ENCODE data around the gene MICAL2. TPM values are rescaled to one million over a fixed set of nuclear protein-coding genes. Genes with fewer than 3 reads are reported as not detected.
A peak's percentile ranks its signal among the peaks of the same experiment; 100 is the strongest.

Gene MICAL2
- total RNA-seq, 4 donors from 2014 or later: 195 to 499 (median 259) TPM

GRCh38 chr11:12241401-12241800 is 131.0 kb downstream of the MICAL2 start:
- DNase-seq (ENCODE audit: extremely low spot score): no peak
- Histone ChIP-seq H3K4me3 (no peak overlapping the region), H3K9me3 (no peaks in the 10 kb centered on the region), H3K36me3 (peaks cover 0 to 76% (median 42%) of the 10 kb centered on the region in 4 donors), H3K4me1 (peaks cover 31 to 98% (median 96%) of the 10 kb centered on the region in 4 donors), H3K27me3 (no peaks in the 10 kb centered on the region), H3K27ac (replicated peaks in 1 of 4) (peak overlapping the region; percentile 55 to 89 (median 88))
- TF ChIP-seq EP300 (IDR thresholded peaks at IDR 0.05) (no peak), POLR2AphosphoS5 (IDR thresholded peaks at IDR 0.05) (no peak), CTCF (IDR thresholded peaks at IDR 0.05) (no peak), POLR2A (IDR thresholded peaks at IDR 0.05; ENCODE audit: low read depth) (no peak)
- 96% methylated on average over 7 of the region's 7 CpGs for WGBS
- intact Hi-C loops (cut with DNase I): no loop called here

- intact Hi-C loops (cut with DNase I): no loop called here
- no peak for DNase-seq (ENCODE audit: extremely low spot score)
- H3K4me3 ChIP-seq: no peak overlapping the region
- no peaks in the 10 kb centered on the region for H3K9me3 ChIP-seq
- H3K4me1 ChIP-seq: peaks cover 27 to 97% (median 95%) of the 10 kb centered on the region in 4 donors
- H3K27ac ChIP-seq (replicated peaks in 1 of 4): peak overlapping the region; percentile 55 to 89 (median 88)
- no peaks in the 10 kb centered on the region for H3K27me3 ChIP-seq
- TF ChIP-seq POLR2A (IDR thresholded peaks at IDR 0.05; ENCODE audit: low read depth): no peak
- no peak for TF ChIP-seq POLR2AphosphoS5 (IDR thresholded peaks at IDR 0.05)
- no peak for TF ChIP-seq EP300 (IDR thresholded peaks at IDR 0.05)
- TF ChIP-seq CTCF (IDR thresholded peaks at IDR 0.05): no peak
- H3K36me3 ChIP-seq: peaks cover 0 to 73% (median 42%) of the 10 kb centered on the region in 4 donors
- 77% methylated on average over 12 of the region's 14 CpGs for WGBS
Observed at GRCh38 chr11:12241971-12242672, 131.7 kb downstream of the MICAL2 start.

- Histone ChIP-seq H3K4me3 (no peak overlapping the region), H3K27me3 (no peaks in the 10 kb centered on the region), H3K36me3 (peaks cover 0 to 67% (median 42%) of the 10 kb centered on the region in 4 donors), H3K27ac (replicated peaks in 1 of 4) (peak overlapping the region; percentile 55 to 89 (median 88)), H3K9me3 (no peaks in the 10 kb centered on the region), H3K4me1 (peaks cover 33 to 98% (median 95%) of the 10 kb centered on the region in 4 donors)
- TF ChIP-seq POLR2AphosphoS5 (IDR thresholded peaks at IDR 0.05) (no peak), POLR2A (IDR thresholded peaks at IDR 0.05; ENCODE audit: low read depth) (no peak), CTCF (IDR thresholded peaks at IDR 0.05) (no peak), EP300 (IDR thresholded peaks at IDR 0.05) (no peak)
- 78% methylated on average over 2 of the region's 2 CpGs for WGBS
- intact Hi-C loops (cut with DNase I): no loop called here
- DNase-seq (ENCODE audit: extremely low spot score): no peak
Observed at GRCh38 chr11:12242966-12243365, 132.6 kb downstream of the MICAL2 start.

GRCh38 chr11:12243486-12243885 is 133.1 kb downstream of the MICAL2 start:
- DNase-seq (ENCODE audit: extremely low spot score): no peak
- TF ChIP-seq POLR2A (IDR thresholded peaks at IDR 0.05; ENCODE audit: low read depth) (no peak), POLR2AphosphoS5 (IDR thresholded peaks at IDR 0.05) (no peak), CTCF (IDR thresholded peaks at IDR 0.05) (no peak), EP300 (IDR thresholded peaks at IDR 0.05) (no peak)
- 69% methylated on average over 4 of the region's 6 CpGs for WGBS
- Histone ChIP-seq H3K9me3 (no peaks in the 10 kb centered on the region), H3K27ac (replicated peaks in 1 of 4) (peak overlapping the region; percentile 55 to 89 (median 88)), H3K27me3 (no peaks in the 10 kb centered on the region), H3K4me1 (peaks cover 39 to 98% (median 95%) of the 10 kb centered on the region in 4 donors), H3K4me3 (no peak overlapping the region), H3K36me3 (peaks cover 0 to 62% (median 42%) of the 10 kb centered on the region in 4 donors)
- intact Hi-C loops (cut with DNase I): no loop called here

Measured in esophagus muscularis mucosa (tissue), 4 donors.